GM21423 (cell line): ENCODE measurements around the gene LRRC7.

ENCODE experiments used
- ATAC-seq: cut with Tn5 transposase; IDR thresholded peaks from one replicate; pipeline ENCODE4 v1.9.1; 2021; ENCODE audit warnings: mild to moderate bottlenecking, moderate library complexity; ENCODE audit not compliant: unreplicated experiment

LRRC7 gene

GRCh38 chr1:69567652-69568420 lies at the start of gene LRRC7:
Gene LRRC7, plus strand, starts transcription at chr1:69567922. Its CDS starts 718 bp downstream, at chr1:69568640.
- ATAC-seq: no peak

DNA sequence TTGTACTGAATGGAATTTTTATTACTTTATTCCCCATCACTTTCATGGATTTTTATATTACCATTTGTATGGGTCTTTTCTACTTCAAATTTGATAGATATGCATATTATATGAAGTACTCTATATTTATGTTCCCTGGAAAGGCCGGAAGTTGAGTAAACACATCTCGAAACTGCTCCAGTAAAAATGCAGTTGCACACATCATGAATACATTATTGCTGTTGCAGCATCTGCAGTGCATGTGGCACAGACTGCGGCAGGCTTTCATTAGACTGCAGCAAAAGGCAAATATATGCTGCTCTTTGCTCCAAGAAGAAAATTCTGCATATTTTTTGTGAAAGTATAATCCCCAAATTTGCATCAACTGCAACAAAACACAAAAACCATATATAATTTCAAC lies 48.7 kb upstream of the LRRC7 start:
- no peak for ATAC-seq

DNA sequence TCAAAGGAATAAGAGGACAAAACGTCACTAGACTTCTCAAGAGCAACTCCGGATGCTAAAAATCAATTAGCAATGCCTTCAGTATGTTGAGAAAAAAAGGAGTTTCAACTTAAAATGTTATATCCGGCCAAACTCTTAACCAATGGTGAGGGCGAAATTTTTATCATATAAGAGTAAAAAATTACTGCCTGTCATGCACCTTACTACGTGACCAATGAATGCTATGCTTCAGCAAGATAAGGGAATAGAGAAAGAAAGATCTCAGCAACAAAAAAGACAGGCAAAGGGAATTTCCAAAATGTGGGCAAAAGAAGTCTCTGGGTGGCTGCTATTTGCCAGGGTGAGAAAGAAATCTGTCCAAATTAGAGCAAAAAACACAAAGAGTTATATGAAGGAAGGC lies 47.4 kb upstream of the LRRC7 start:
- ATAC-seq: no peak

- ATAC-seq: no peak
These were observed 44.7 kb upstream of the LRRC7 start for GRCh38 chr1:69523032-69523431.

- ATAC-seq: no peak
These were observed 44.3 kb upstream of the LRRC7 start for GRCh38 chr1:69523461-69523860.

DNA sequence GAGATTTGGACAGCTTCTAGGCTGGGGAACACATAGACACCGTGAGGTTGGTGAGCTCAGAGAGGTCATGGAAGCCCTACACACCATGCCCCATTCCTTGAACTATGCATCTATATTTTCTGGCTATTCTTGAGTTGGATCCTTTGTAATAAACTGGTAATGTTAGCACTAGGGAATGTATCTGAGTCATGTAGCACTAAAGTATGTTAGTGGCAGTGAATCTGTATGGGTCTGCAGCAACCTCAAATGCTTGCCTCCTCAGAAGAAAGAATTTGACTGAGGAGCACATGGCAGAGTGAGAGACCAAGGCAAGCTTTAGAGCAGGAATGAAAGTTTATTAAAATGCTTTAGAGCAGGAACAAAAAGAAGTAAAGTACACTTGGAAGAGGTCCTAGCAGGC lies 43.7 kb upstream of the LRRC7 start:
- no peak for ATAC-seq

- ATAC-seq: no peak
These were observed 40.4 kb upstream of the LRRC7 start for GRCh38 chr1:69527273-69527672.

GRCh38 chr1:69528376-69528775 lies 39.3 kb upstream of the LRRC7 start:
- ATAC-seq: no peak

DNA sequence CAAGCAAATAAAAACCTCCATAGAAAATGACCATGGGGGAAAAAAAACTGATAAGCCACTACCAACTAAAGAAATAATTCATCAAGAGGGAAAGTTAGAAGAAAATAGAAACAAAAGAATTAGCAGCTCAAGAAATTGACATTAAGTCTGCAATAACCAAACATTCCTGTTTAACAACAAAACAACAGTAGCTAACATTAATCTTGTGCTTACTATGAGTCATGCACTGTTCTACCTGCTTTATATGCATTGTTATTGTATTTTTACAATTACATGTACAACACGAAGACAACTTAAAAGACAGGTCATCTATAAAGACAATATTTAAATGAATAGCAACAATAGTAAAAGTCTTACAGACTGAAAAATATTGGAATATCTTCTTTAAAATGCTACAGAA lies 34.4 kb upstream of the LRRC7 start:
- ATAC-seq: no peak

GRCh38 chr1:69534829-69535228 lies 32.9 kb upstream of the LRRC7 start:
- no peak for ATAC-seq

GRCh38 chr1:69535490-69535889 lies 32.2 kb upstream of the LRRC7 start:
- ATAC-seq: no peak

GRCh38 chr1:69540052-69540451 lies 27.7 kb upstream of the LRRC7 start:
- ATAC-seq: no peak

GRCh38 chr1:69551476-69552324 lies 16.0 kb upstream of the LRRC7 start:
- no peak for ATAC-seq

DNA sequence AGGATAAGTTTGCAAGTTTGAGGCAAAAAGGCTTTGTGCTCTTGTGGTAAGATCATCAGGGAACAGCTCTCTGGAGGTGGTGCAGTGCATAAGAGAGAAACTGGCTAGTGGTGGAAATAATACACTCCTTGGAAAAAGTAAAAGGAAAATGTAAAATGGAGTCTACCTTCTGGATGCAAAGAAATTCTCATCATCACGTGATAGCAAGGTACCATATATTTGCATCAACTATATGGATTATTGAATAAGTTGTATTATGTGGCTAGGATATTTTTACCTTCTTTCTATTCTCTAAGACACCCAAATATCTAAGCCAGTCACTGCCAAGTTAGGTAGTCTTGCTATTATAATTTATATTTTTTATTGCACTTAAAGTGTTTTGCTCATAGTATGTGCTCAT lies 14.0 kb upstream of the LRRC7 start:
- ATAC-seq: no peak

GRCh38 chr1:69568421-69569174 lies 876 bp downstream of the LRRC7 start:
- no peak for ATAC-seq

GRCh38 chr1:69569175-69569541 lies 1.4 kb downstream of the LRRC7 start:
- no peak for ATAC-seq

DNA sequence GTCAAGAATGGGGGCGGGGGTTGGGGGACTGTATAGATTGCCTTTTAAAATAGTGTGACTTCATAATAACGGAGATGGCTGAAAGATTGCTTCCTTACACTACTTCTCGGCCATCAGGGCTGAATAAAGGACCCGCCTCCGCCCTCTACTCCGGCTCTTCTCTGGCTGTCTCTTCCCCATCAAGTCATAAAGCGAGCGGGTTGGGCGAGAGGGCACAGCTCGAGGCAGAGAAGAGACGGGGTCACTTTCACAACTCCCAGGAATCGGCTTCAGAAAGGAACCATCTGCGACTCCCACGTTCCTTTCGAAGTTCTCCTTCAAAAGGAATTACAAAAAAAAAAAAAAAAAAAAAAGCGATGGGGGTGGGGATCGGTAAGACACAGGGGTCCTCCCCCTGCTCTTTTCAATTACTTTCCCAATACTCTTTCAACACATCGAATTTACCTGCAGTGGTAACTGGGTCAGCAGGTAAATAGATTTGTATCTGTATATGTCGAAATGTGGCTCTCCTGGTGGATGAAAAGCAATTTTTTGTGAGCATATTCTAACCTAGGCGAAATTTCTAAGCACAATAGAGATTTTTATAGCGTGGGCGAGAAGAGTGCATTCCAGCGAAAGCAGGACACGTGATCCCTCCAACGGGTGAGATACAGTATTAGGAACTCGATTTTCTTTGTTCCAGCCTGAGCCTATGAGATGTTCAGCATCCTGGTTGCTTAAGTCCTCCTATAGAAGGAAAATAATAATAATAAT lies 2.0 kb downstream of the LRRC7 start:
- no peak for ATAC-seq

DNA sequence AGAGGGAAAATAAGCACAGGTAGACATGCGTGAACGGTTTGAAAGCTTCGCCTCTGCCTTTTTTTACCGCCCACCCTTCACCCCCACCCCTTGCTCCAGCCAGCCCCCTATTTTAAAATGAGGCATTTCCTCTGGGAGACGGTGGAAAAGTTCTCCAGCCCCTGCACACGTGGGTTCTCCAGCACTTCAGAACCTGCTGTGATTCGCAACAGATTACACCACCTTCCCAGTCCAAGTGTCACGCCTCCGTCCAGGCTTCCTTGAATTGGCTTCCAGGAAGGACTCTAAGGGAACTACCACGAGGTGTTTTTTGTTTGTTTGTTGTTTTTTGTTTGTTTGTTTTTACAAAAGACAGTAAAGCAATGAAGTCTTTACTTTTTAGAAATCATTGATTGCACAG lies 2.6 kb downstream of the LRRC7 start:
- ATAC-seq: no peak

DNA sequence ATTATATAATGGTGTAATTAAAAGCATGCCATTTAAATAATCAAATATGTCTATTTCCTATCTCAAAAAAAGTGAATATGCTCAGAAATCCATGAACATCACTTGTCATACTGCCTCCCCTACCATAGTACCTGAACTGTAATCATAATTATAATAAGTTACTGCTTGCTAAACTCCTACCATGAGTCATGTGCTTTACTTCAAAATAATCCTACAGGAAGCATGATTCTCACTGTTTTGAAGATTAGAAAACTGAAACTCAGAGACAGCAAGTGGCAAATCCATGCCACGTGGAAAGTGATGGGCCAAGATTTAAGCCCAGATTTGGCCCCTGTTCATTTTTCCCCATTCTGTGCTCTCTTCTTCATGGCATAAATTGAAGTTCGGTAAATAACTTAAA lies 5.2 kb downstream of the LRRC7 start:
- ATAC-seq: no peak

DNA sequence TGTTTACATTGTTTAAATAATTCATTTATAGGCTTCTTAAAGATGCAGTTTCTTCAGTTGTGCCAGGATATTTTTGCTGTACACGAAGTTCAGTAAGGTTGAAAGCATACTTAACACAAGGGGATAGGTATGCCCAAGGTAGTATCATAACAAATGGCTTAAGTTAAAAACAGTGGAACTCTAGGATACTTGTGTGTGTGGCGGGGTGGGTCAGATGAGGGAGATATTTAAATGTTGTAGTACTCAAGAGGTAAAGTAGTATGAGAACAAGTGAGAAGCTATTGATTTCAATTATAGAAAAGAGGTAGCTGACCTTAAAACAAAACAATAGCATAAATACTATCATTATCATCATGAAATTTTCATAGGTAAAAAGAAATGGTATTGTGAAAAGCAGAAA lies 6.2 kb downstream of the LRRC7 start:
- ATAC-seq: no peak

DNA sequence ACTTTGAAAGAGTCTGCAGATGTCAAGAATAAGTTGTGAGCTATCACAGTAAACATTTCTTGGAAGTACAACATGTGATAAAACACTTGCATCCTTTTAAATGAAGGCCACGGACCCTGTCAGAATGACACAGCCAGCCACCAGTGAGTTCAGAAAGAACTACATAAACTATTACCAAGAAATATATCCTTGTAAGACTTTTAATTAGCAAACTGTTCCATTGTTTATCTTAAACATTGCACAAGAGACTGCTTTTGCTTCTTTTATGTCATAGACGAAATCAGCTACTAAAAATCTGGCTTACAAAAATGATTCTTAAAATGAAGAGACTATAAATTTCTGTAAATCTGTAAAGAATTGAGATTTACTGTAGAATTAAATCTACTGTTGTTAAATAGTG lies 17.9 kb downstream of the LRRC7 start:
- ATAC-seq: no peak
